Measurements from ENCODE around the gene MBOAT2.

MBOAT2 gene

DNA sequence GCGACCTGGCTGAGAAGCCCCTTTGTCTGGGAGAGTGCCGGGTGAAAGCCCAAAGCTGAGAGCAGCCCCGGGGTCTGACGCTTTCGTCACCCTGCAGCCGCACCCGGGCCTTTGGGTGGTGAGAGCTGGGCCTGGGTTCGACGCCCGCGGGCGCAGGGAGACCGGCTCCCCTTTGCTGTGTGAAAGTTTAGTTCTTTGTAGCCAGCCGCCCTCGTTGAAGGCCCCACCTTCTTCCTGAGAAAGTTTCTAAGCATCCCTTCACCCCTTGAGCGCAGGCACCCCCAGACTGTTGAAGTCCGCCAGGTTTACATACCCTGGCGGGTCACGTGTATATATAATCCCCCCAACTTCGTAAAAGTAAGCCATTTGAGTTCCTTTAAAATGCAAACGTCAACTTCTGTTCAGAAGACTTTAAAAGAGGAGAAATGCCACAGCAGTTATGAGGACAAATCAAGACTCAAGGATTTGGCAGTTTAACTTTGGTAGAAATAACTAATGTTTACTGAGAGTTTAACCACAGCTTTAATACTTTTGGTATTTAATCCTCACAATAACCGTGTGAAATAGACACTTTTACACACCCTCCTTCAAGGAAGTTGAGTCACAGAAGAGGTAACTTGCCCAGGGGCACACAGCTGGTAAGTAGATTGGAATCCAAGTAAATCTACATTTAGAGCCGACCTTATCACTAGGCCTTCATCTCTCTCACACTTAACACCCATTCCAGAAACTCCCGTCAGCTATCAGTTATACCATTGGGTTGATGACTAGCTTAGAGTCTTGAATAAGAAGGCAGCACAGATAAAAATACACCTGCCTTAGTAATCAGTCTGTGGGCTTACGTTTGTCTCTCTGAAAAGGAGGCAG, 1.1 kb upstream of the MBOAT2 start:
- H3K27me3 Mint-ChIP-seq: peaks cover 3% of the 10 kb centered on the region
- intact Hi-C loops (cut with micrococcal nuclease): no loop called here

DNA sequence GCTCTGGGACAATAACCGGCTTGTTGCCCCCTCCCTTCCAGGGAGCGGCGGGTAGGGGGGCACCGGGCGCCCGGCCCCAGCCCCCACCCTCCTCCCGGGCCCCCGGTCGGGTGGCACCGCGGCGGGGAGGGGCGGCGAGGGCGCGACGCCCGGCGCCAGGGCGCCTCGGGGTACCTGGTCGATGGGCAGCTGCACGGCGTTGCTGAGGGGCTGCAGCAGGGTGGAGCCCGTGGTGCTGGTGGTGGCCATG, 193 bp downstream of the MBOAT2 start:
- intact Hi-C loops (cut with micrococcal nuclease): no loop called here
- Mint-ChIP-seq H3K27me3 (peaks cover 3% of the 10 kb centered on the region), H3K9me3 (no peaks in the 10 kb centered on the region), H3K36me3 (ENCODE audit: low read depth) (no peaks in the 10 kb centered on the region), H3K27ac (no peak overlapping the region), H3K4me1 (ENCODE audit: low read depth) (peaks cover 37% of the 10 kb centered on the region), H3K4me3 (peak overlapping the region; percentile 83)

More for the DNA sequence above, 1.1 kb upstream of the MBOAT2 start:
- Mint-ChIP-seq H3K4me1 (ENCODE audit: low read depth) (peaks cover 25% of the 10 kb centered on the region), H3K9me3 (no peaks in the 10 kb centered on the region), H3K36me3 (ENCODE audit: low read depth) (no peaks in the 10 kb centered on the region), H3K27ac (peak overlapping the region; percentile 89), H3K4me3 (peak overlapping the region; percentile 83)

GRCh38 chr2:9002637-9003365, 683 bp downstream of the MBOAT2 start:
- intact Hi-C loops (cut with micrococcal nuclease): no loop called here
- peak overlapping the region; percentile 81 for H3K27ac Mint-ChIP-seq
- no peaks in the 10 kb centered on the region for H3K9me3 Mint-ChIP-seq
- H3K4me1 Mint-ChIP-seq (ENCODE audit: low read depth): peaks cover 38% of the 10 kb centered on the region
- H3K4me3 Mint-ChIP-seq: peak overlapping the region; percentile 83
- H3K27me3 Mint-ChIP-seq: peaks cover 3% of the 10 kb centered on the region
- no peaks in the 10 kb centered on the region for H3K36me3 Mint-ChIP-seq (ENCODE audit: low read depth)

GRCh38 chr2:9002313-9002636, 1.2 kb downstream of the MBOAT2 start:
- H3K4me3 Mint-ChIP-seq: peak overlapping the region; percentile 83
- peak overlapping the region; percentile 81 for H3K27ac Mint-ChIP-seq
- H3K9me3 Mint-ChIP-seq: no peaks in the 10 kb centered on the region
- no peaks in the 10 kb centered on the region for H3K36me3 Mint-ChIP-seq (ENCODE audit: low read depth)
- intact Hi-C loops (cut with micrococcal nuclease): no loop called here
- peaks cover 3% of the 10 kb centered on the region for H3K27me3 Mint-ChIP-seq
- peaks cover 38% of the 10 kb centered on the region for H3K4me1 Mint-ChIP-seq (ENCODE audit: low read depth)

GRCh38 chr2:9001778-9002177, 1.7 kb downstream of the MBOAT2 start:
- Mint-ChIP-seq H3K4me1 (ENCODE audit: low read depth) (peaks cover 42% of the 10 kb centered on the region), H3K9me3 (no peaks in the 10 kb centered on the region), H3K27me3 (peaks cover 3% of the 10 kb centered on the region), H3K4me3 (no peak overlapping the region), H3K36me3 (ENCODE audit: low read depth) (no peaks in the 10 kb centered on the region), H3K27ac (no peak overlapping the region)
- intact Hi-C loops (cut with micrococcal nuclease): no loop called here

GRCh38 chr2:9001229-9001628, 2.3 kb downstream of the MBOAT2 start:
- H3K27ac Mint-ChIP-seq: no peak overlapping the region
- H3K36me3 Mint-ChIP-seq (ENCODE audit: low read depth): no peaks in the 10 kb centered on the region
- intact Hi-C loops (cut with micrococcal nuclease): no loop called here
- H3K9me3 Mint-ChIP-seq: no peaks in the 10 kb centered on the region
- peaks cover 48% of the 10 kb centered on the region for H3K4me1 Mint-ChIP-seq (ENCODE audit: low read depth)
- no peak overlapping the region for H3K4me3 Mint-ChIP-seq
- peaks cover 3% of the 10 kb centered on the region for H3K27me3 Mint-ChIP-seq

DNA sequence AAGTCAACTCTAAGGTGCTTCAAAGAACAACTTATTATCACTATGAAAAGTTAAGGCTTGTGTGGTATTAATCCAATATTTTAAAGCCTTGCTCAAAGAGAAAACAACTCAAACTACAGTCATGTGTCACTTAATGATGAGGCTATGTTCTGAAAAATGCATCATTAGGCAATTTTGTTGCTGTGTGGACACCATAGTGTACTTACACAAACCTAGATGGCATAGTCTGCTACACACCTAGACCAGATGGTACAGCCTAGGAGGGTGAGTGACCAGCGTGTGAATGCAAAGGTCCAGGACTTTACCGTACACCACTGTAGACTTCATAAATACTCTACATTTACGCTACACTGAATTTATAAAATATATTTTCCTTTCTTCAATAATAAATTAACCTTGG, 3.0 kb downstream of the MBOAT2 start:
- no peaks in the 10 kb centered on the region for H3K36me3 Mint-ChIP-seq (ENCODE audit: low read depth)
- no peak overlapping the region for H3K27ac Mint-ChIP-seq
- H3K9me3 Mint-ChIP-seq: no peaks in the 10 kb centered on the region
- peaks cover 54% of the 10 kb centered on the region for H3K4me1 Mint-ChIP-seq (ENCODE audit: low read depth)
- H3K4me3 Mint-ChIP-seq: no peak overlapping the region
- intact Hi-C loops (cut with micrococcal nuclease): no loop called here
- H3K27me3 Mint-ChIP-seq: peaks cover 3% of the 10 kb centered on the region

DNA sequence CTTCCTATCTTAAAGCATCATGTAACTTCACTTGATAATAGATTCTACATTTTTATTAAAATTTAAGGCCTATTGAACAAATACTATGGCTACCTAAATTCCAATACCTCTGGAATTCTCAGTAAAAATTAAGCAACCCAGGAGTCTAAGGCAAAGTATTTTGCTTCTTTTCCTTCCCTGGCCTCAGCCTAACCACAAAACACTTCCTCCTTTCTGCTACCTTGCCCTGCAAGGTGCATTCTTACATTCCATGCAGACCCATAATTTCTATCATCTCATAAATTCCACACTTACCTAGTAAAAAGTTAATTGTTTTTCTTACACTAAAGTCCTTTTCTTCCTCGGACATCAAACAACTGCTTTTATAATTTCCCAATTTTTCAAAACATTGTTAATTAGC, 3.7 kb downstream of the MBOAT2 start:
- Mint-ChIP-seq H3K9me3 (no peaks in the 10 kb centered on the region), H3K36me3 (ENCODE audit: low read depth) (no peaks in the 10 kb centered on the region), H3K27ac (no peak overlapping the region), H3K4me1 (ENCODE audit: low read depth) (peaks cover 53% of the 10 kb centered on the region), H3K27me3 (peaks cover 3% of the 10 kb centered on the region), H3K4me3 (no peak overlapping the region)
- intact Hi-C loops (cut with micrococcal nuclease): no loop called here

DNA sequence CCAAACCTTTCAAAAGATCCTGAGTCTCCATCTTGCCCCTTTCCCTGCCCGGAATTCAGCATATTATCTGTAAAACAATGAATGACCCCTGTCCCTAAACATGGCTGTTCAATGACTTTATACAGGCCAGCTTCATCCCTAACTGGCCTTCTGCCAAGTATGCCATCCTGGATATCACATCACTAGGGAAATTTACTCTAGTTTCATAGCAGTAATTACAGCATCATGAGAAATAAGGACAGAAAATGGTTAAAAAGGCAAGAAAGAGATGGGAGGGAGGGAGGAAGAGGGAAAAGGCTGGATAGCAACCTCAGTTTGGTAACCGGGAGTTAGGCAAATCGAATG, 4.4 kb downstream of the MBOAT2 start:
- Mint-ChIP-seq H3K4me1 (ENCODE audit: low read depth) (peaks cover 49% of the 10 kb centered on the region), H3K27me3 (peaks cover 3% of the 10 kb centered on the region), H3K4me3 (no peak overlapping the region), H3K27ac (no peak overlapping the region), H3K9me3 (no peaks in the 10 kb centered on the region), H3K36me3 (ENCODE audit: low read depth) (no peaks in the 10 kb centered on the region)
- intact Hi-C loops (cut with micrococcal nuclease): no loop called here

GRCh38 chr2:8998418-8999101, 4.9 kb downstream of the MBOAT2 start:
- no peaks in the 10 kb centered on the region for H3K36me3 Mint-ChIP-seq (ENCODE audit: low read depth)
- H3K27ac Mint-ChIP-seq: no peak overlapping the region
- H3K9me3 Mint-ChIP-seq: no peaks in the 10 kb centered on the region
- peaks cover 3% of the 10 kb centered on the region for H3K27me3 Mint-ChIP-seq
- intact Hi-C loops (cut with micrococcal nuclease): no loop called here
- no peak overlapping the region for H3K4me3 Mint-ChIP-seq
- H3K4me1 Mint-ChIP-seq (ENCODE audit: low read depth): peaks cover 54% of the 10 kb centered on the region

- H3K4me3 Mint-ChIP-seq: no peak overlapping the region
- intact Hi-C loops (cut with micrococcal nuclease): no loop called here
- H3K27ac Mint-ChIP-seq: no peak overlapping the region
- no peaks in the 10 kb centered on the region for H3K36me3 Mint-ChIP-seq (ENCODE audit: low read depth)
- H3K27me3 Mint-ChIP-seq: no peaks in the 10 kb centered on the region
- H3K4me1 Mint-ChIP-seq (ENCODE audit: low read depth): peaks cover 49% of the 10 kb centered on the region
- no peaks in the 10 kb centered on the region for H3K9me3 Mint-ChIP-seq
These were observed 5.9 kb downstream of the MBOAT2 start for GRCh38 chr2:8997631-8998030.

DNA sequence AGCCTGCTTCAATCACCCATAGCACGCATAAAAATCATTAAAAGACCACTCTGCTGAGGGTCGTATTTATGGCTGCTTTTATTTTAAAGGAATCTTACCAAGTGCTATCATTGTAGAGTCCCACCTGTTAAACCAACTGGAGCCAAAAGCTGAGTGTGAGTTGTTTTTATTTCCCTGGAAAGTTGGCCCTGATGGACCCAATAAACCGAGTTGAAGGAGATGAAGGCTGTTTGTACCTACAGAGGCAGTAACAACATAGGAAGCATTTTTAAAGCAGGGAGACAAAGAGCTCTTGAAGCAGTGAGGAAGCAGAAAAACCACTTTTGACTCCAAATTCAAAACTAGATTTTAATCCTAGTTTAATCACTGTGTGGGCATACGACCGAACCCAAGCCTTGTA, 6.4 kb downstream of the MBOAT2 start:
- Mint-ChIP-seq H3K4me1 (ENCODE audit: low read depth) (peaks cover 44% of the 10 kb centered on the region), H3K27me3 (no peaks in the 10 kb centered on the region), H3K27ac (no peak overlapping the region), H3K36me3 (ENCODE audit: low read depth) (no peaks in the 10 kb centered on the region), H3K9me3 (no peaks in the 10 kb centered on the region), H3K4me3 (no peak overlapping the region)
- intact Hi-C loops (cut with micrococcal nuclease): no loop called here

- intact Hi-C loops (cut with micrococcal nuclease): no loop called here
- Mint-ChIP-seq H3K4me3 (peak overlapping the region; percentile 7), H3K27me3 (no peaks in the 10 kb centered on the region), H3K4me1 (ENCODE audit: low read depth) (peaks cover 42% of the 10 kb centered on the region), H3K27ac (peak overlapping the region; percentile 57), H3K36me3 (ENCODE audit: low read depth) (no peaks in the 10 kb centered on the region), H3K9me3 (no peaks in the 10 kb centered on the region)
These were observed 7.5 kb downstream of the MBOAT2 start for GRCh38 chr2:8996006-8996405.

GRCh38 chr2:8994386-8994785, 9.1 kb downstream of the MBOAT2 start:
- peak overlapping the region; percentile 29 for H3K27ac Mint-ChIP-seq
- intact Hi-C loops (cut with micrococcal nuclease): no loop called here
- H3K27me3 Mint-ChIP-seq: no peaks in the 10 kb centered on the region
- no peaks in the 10 kb centered on the region for H3K9me3 Mint-ChIP-seq
- H3K4me1 Mint-ChIP-seq (ENCODE audit: low read depth): peaks cover 41% of the 10 kb centered on the region
- no peaks in the 10 kb centered on the region for H3K36me3 Mint-ChIP-seq (ENCODE audit: low read depth)
- no peak overlapping the region for H3K4me3 Mint-ChIP-seq

All from dendritic cell treated with granulocyte-macrophage colony-stimulating factor and Interleukin-4, amounts not matched to agents 40 ng/mL and 50 ng/mL, for 4 days (primary cell).